Kidney epithelial cell (primary cell): ENCODE measurements around the gene PEX11A. TPM values are rescaled to one million over a fixed set of nuclear protein-coding genes. Genes with fewer than 3 reads are reported as not detected.

Source experiments
- DNase-seq: peaks from one replicate; pipeline ENCODE4 v3.0.0-alpha.2; 2010; ENCODE audit warnings: low read depth
- H3K27me3 ChIP-seq: 2 replicates; pipeline ENCODE4 v1.6.0; 2011; ENCODE audit warnings: low read length; ENCODE audit not compliant: control insufficient read depth, insufficient read depth
- H3K36me3 ChIP-seq: 2 replicates; pipeline ENCODE4 v1.5.1; 2011; ENCODE audit warnings: low read length; ENCODE audit not compliant: control insufficient read depth, insufficient read depth
- H3K4me3 ChIP-seq: 2 replicates; pipeline ENCODE4 v1.5.1; 2011; ENCODE audit warnings: low read depth, mild to moderate bottlenecking, control low read depth, low read length
- total RNA-seq: library from RNA; depleted of rRNA; stranded (reverse); fragments of >200 nt; gene quantifications from 2 replicates; pipeline ENCODE4 v1.2.3, GENCODE V29; 2015
- TF ChIP-seq, protein P1 (sequence below): IDR thresholded peaks from 2 replicates; pipeline ENCODE4 v1.5.1; 2011; ENCODE audit warnings: mild to moderate bottlenecking, moderate library complexity, low read length, control low read depth, inconsistent platforms; ENCODE audit not compliant: insufficient read depth, poor library complexity, severe bottlenecking

PEX11A gene
- total RNA-seq, 1 donor from 2014 or later = 4.8 TPM

DNA sequence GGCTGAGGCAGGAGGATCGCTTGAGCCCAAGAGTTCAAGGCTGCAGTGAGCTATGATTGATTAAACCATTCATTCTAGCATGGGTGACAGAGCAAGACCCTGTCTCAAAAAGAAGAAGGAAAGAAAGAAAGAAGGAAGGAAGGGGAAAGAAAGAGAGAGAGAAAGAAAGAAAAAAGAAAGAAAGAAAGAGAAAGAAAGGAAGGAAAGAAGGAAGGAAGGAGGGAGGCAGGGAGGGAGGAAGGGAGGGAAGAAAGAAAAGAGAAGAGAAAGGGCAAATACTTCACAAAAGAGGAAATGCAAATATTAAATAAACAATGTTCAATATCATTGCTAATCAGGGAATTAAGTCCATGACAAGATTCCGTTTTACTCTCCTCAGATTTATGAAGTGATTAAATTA, 31.3 kb downstream of the PEX11A start:
- TF ChIP-seq, protein P1, sequence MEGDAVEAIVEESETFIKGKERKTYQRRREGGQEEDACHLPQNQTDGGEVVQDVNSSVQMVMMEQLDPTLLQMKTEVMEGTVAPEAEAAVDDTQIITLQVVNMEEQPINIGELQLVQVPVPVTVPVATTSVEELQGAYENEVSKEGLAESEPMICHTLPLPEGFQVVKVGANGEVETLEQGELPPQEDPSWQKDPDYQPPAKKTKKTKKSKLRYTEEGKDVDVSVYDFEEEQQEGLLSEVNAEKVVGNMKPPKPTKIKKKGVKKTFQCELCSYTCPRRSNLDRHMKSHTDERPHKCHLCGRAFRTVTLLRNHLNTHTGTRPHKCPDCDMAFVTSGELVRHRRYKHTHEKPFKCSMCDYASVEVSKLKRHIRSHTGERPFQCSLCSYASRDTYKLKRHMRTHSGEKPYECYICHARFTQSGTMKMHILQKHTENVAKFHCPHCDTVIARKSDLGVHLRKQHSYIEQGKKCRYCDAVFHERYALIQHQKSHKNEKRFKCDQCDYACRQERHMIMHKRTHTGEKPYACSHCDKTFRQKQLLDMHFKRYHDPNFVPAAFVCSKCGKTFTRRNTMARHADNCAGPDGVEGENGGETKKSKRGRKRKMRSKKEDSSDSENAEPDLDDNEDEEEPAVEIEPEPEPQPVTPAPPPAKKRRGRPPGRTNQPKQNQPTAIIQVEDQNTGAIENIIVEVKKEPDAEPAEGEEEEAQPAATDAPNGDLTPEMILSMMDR = no peak
- H3K27me3 ChIP-seq = no peaks in the 10 kb centered on the region
- no peak for DNase-seq
- no peak overlapping the region for H3K4me3 ChIP-seq
- H3K36me3 ChIP-seq = no peaks in the 10 kb centered on the region

DNA sequence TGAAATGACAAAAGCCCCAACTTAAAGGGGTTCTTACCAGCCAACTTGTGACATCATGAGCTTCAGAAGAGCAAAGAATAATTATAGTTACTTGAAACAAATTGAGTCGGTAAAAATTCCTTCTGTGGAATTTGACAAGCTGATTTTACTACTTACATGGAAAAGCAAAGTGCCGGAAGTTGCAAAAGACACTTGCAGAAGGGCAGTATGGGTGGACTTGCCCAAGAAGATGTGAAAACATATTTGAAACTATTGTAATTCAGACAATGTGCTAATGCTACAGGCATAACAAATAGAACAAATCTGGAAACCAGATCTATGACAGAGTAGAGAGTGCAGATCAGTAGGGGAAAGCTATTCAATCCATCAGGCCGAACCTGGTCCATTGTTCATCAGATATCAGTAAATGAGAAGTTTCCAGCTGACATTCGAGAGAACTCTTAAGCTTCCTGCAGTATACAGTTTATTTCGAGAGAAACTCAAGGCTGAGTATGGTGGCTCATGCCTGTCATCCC, 32.8 kb downstream of the PEX11A start:
- no peak for DNase-seq
- Histone ChIP-seq H3K27me3 (no peaks in the 10 kb centered on the region), H3K4me3 (no peak overlapping the region), H3K36me3 (no peaks in the 10 kb centered on the region)
- TF ChIP-seq, protein P1 = no peak

GRCh38 chr15:89656116-89656815, 34.3 kb downstream of the PEX11A start:
- Histone ChIP-seq H3K27me3 (no peaks in the 10 kb centered on the region), H3K4me3 (no peak overlapping the region), H3K36me3 (no peaks in the 10 kb centered on the region)
- no peak for DNase-seq
- TF ChIP-seq, protein P1 = no peak

DNA sequence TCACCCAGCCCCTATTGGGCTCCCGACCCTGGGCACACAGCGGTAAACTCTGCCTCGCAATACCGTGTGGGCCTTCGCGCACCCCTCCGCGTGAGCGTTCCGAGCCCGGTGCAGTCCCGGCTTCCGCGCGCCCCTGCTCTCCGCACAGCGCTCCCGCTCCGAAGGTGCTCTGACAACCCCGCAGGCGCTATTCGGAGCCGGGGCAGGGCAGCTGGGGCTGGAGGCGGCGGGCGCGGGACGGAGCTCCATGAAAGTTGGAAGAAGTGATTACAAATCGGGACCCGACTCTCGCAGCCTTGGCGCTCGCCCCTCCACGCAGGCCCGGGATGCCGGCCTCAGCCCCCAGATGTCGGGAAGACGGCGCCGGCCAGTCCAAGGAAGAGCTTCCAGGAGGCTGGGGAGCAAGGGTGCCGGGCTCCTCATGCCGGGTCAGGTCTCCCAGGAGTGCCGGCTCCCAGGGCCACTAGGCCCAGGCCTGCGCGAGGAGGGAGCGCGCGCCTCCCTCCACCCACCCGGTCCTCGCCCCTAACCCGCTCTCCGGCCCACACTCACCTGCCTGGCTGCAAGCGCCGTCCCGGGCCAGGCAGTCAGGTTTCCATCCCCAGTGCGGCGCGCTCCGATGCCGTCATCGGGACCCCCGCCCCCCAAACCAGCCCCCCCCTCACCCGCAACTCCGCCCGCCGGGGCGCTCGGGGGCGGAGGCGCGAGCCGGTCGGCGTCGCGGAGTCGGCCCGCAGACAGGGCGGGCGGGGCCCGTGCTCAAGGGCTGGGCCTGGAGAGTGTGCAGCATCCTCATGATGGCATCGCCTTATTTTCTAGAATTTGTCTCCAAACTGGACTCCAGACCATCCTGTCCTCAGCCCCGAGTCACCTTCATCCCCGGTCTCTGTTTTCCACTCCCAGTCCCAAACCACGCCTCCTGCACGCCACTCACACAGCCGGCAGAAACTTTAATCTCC, 35.4 kb downstream of the PEX11A start, which contains the start of gene KIF7:
Gene KIF7, minus strand, starts transcription at position 621 of the 959 bp plus-strand sequence. CDS start 2,537 bp downstream, outside the sequence.
- Histone ChIP-seq H3K27me3 (no peaks in the 10 kb centered on the region), H3K36me3 (no peaks in the 10 kb centered on the region), H3K4me3 (peak within 1 kb of the TSS; percentile 74)
- TF ChIP-seq, protein P1 = no peak
- no peak for DNase-seq

DNA sequence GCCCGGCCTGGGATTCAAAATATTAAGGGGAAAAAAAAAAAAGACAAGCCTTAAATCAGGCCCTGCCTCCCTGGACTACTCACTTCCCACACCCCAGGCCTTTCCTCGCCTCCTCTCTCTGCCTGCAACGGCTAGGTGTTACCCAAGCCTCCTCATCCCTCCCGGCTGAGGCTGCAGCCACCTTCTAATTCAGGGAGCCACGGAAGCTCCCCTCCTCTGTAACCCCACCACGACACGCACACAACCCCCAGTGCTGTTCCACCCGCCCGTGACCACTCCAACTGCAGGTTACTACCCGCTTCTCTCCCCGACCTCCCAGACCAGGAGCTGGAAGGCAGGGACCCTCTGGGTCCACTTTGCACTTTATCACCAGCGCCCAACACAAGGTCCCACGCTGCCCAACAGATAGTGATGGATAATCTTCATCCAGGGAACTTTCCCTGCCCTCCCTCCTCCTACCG, 36.2 kb downstream of the PEX11A start:
- Histone ChIP-seq H3K4me3 (peak overlapping the region; percentile 74), H3K36me3 (no peaks in the 10 kb centered on the region), H3K27me3 (no peaks in the 10 kb centered on the region)
- TF ChIP-seq, protein P1 = no peak
- no peak for DNase-seq
